Measurements from ENCODE around the gene CST7. TPM values are rescaled to one million over a fixed set of nuclear protein-coding genes. Genes with fewer than 3 reads are reported as not detected.

CST7 gene
- total RNA-seq, 2 donors from 2014 or later = 0.47 to 1.1 TPM

- no peaks in the 10 kb centered on the region for H3K36me3 ChIP-seq
- no peak overlapping the region for H3K4me3 ChIP-seq
- H3K27ac ChIP-seq = no peak overlapping the region
- DNase-seq = peak; percentile 16
- no peak overlapping the region for H3K9ac ChIP-seq (ENCODE audit: low read depth in 2 of 2, low read length in 2 of 2)
- intact Hi-C loops (cut with DNase I) = no loop called here
- no peak for TF ChIP-seq CTCF (IDR thresholded peaks at IDR 0.05)
- no peaks in the 10 kb centered on the region for H3K27me3 ChIP-seq
- no peaks in the 10 kb centered on the region for H3K4me1 ChIP-seq
- no peaks in the 10 kb centered on the region for H3K9me3 ChIP-seq
These were observed 1.9 kb downstream of the CST7 start for GRCh38 chr20:24950836-24951525.

- no peak overlapping the region for H3K9ac ChIP-seq (ENCODE audit: low read depth in 2 of 2, low read length in 2 of 2)
- no peak overlapping the region for H3K4me3 ChIP-seq
- no peaks in the 10 kb centered on the region for H3K4me1 ChIP-seq
- H3K27me3 ChIP-seq = no peaks in the 10 kb centered on the region
- no peak for TF ChIP-seq CTCF (IDR thresholded peaks at IDR 0.05)
- no peaks in the 10 kb centered on the region for H3K9me3 ChIP-seq
- intact Hi-C loops (cut with DNase I) = no loop called here
- no peak overlapping the region for H3K27ac ChIP-seq
- H3K36me3 ChIP-seq = no peaks in the 10 kb centered on the region
- no peak for DNase-seq
These were observed 2.5 kb downstream of the CST7 start for GRCh38 chr20:24951536-24952083.

GRCh38 chr20:24952376-24953208, 3.5 kb downstream of the CST7 start:
- no peak for TF ChIP-seq CTCF (IDR thresholded peaks at IDR 0.05)
- intact Hi-C loops (cut with DNase I) = no loop called here
- no peaks in the 10 kb centered on the region for H3K4me1 ChIP-seq
- H3K36me3 ChIP-seq = no peaks in the 10 kb centered on the region
- no peak overlapping the region for H3K9ac ChIP-seq (ENCODE audit: low read depth in 2 of 2, low read length in 2 of 2)
- DNase-seq = peak; percentile 15
- H3K27ac ChIP-seq = no peak overlapping the region
- no peaks in the 10 kb centered on the region for H3K27me3 ChIP-seq
- no peaks in the 10 kb centered on the region for H3K9me3 ChIP-seq
- H3K4me3 ChIP-seq = no peak overlapping the region

- H3K4me3 ChIP-seq = no peak overlapping the region
These were observed 4.1 kb downstream of the CST7 start for GRCh38 chr20:24953209-24953575.

More at GRCh38 chr20:24953209-24953575, 4.1 kb downstream of the CST7 start:
- H3K4me1 ChIP-seq = no peaks in the 10 kb centered on the region
- H3K36me3 ChIP-seq = no peaks in the 10 kb centered on the region
- no peaks in the 10 kb centered on the region for H3K27me3 ChIP-seq
- no peak for TF ChIP-seq CTCF (IDR thresholded peaks at IDR 0.05)
- no peaks in the 10 kb centered on the region for H3K9me3 ChIP-seq
- no peak overlapping the region for H3K27ac ChIP-seq
- peak; percentile 15 for DNase-seq
- no peak overlapping the region for H3K9ac ChIP-seq (ENCODE audit: low read depth in 2 of 2, low read length in 2 of 2)
- intact Hi-C loops (cut with DNase I) = no loop called here

Data from colonic mucosa (tissue), 4 donors.